Right renal pelvis (tissue), 4 donors: ENCODE measurements around the gene TIAM1. TPM values are rescaled to one million over a fixed set of nuclear protein-coding genes. Genes with fewer than 3 reads are reported as not detected.

Experiments
- DNase-seq, 4 donors: peaks; one replicate each; pipeline ENCODE4 v3.0.0-alpha.2; 2013; ENCODE audit warnings: low read depth in 4 of 4, low spot score in 3 of 4, missing footprints in 1 of 4
- polyA plus RNA-seq, 4 donors: library from polyadenylated mRNA; unstranded; fragments of 120-200 nt; gene quantifications; one replicate each; pipeline ENCODE4 v1.2.1, GENCODE V29; 2013; ENCODE audit not compliant: insufficient read length in 4 of 4

The TIAM1 gene
- polyA plus RNA-seq, 4 donors: 11.7 to 17.7 (median 15.2) TPM

DNA sequence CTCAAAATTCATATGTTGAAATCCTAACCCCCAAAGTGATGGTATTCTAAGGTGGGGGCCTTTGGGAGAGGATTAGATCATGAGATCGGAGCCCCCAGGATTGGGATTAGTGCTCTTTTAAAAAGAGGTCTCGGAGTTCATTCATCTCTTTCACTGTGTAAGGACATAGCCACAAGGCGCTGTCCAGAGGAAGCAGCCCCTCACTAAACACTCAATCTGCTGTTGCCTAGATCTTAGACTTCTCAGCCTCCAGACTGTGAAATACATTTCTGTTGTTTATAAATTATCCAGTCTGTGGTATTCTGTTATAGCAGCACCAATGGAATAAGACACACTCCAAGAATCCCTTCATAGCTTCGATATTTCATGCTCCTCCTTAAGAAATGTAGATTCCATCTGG is 12.4 kb upstream of the TIAM1 start:
- no peak for DNase-seq

GRCh38 chr21:31354604-31355443 is 10.8 kb upstream of the TIAM1 start:
- DNase-seq: no peak

DNA sequence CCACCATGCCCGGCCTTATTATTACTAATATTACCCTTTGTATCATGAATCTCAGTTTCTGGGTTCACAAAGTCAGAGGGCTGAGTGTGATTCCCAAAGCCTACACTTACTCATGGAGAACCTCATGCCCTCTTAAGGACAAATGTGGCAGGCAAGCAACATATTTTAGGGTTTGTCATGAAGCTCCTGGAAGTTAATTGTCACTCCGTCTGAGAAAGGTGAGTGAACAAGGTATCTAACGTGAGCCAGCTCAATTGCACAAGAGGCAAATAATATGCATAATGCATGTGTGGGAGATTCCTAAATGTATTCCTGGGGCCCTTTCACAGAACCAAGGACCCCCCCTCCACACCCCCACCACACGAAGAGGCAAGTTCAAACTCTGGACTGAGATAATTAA is 10.1 kb upstream of the TIAM1 start:
- no peak for DNase-seq

- no peak for DNase-seq
Observed at GRCh38 chr21:31352836-31353235, 8.8 kb upstream of the TIAM1 start.

- DNase-seq: no peak
Observed at GRCh38 chr21:31351960-31352359, 7.9 kb upstream of the TIAM1 start.

- no peak for DNase-seq
Observed at GRCh38 chr21:31351438-31351837, 7.4 kb upstream of the TIAM1 start.

DNA sequence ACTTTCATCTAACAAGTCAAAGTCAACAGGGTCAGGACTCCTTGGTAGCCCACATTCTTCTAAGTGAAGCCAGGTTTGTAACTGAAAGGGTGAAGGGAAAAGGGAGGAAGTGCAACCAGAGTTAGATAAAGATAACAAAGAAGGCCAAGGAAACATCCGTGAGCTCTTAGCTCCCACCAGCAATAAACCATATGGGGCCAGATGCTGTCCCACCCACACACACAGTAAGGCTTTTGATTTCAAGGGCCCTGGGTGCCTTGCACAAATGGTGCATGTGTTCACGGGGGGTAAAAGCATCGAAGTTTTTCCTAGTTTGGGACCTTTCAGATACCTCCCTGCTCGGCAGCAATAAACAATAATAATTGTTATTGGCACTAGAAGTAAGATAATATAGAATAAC is 5.1 kb upstream of the TIAM1 start:
- no peak for DNase-seq

DNA sequence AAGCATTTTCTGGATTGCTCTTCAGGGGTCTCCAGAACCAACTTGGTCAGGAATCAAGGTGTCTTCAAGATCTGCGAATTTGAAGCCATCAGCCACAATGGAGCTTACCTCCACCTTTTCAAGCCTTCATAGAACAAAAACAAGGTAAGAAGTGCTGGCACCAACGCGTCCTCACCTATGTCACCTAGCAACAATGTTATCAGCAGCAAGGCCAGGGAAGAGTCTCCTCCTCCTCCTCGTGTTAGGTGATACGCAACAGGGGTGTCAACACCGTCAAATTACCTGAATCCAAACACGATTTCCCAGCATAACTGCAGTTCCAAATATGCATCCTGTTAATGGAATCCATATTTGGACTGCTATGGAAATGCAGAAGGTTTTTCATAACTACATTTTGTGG is 4.1 kb upstream of the TIAM1 start:
- no peak for DNase-seq

- no peak for DNase-seq
Observed at GRCh38 chr21:31347435-31348032, 3.5 kb upstream of the TIAM1 start.

DNA sequence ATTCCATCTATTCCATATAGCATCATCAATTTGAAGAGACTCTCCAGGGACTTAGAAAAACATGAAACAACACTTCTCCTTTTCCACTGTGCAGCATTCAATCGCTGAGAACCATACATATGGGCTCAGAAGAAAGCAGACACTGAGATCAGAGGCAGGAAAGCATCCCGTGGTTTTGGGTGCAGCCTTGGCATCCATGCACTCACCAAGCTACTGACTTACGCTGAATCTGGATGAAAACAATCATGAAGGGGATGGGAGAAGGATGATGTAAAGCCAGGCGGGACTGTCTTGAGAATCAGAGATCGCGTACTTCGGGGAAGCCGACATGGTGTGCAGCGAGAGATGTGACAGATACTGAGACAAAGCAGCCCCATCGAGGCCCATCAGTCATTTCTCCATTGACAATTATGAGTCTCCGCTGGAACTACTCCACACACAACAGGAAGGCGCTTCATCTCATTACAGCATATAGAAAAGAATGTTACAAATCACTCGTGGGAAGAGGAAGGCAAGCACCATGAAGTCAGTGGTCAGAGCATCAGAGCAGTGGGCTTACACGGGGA is 2.3 kb upstream of the TIAM1 start:
- no peak for DNase-seq

DNA sequence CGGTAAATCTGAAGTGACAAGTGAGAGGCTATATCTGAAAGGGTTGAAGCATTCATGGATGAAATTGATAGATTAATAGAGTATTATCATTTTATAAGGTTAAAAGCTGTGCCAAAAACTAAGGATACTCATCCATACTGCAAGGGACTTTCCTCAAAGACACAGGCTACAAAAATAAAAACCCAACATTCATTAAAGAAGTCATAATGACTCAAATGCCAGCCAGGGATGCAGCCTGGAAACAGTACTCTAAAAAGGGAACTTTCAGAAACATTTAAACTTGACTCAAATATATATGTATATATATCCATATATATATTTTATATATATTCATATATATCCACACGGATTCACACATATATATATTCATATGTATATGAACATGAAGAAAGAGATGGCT is 1.1 kb upstream of the TIAM1 start:
- no peak for DNase-seq

- DNase-seq: no peak
Observed at GRCh38 chr21:31343030-31343510, 991 bp downstream of the TIAM1 start.

GRCh38 chr21:31342348-31342747 is 1.7 kb downstream of the TIAM1 start:
- no peak for DNase-seq

DNA sequence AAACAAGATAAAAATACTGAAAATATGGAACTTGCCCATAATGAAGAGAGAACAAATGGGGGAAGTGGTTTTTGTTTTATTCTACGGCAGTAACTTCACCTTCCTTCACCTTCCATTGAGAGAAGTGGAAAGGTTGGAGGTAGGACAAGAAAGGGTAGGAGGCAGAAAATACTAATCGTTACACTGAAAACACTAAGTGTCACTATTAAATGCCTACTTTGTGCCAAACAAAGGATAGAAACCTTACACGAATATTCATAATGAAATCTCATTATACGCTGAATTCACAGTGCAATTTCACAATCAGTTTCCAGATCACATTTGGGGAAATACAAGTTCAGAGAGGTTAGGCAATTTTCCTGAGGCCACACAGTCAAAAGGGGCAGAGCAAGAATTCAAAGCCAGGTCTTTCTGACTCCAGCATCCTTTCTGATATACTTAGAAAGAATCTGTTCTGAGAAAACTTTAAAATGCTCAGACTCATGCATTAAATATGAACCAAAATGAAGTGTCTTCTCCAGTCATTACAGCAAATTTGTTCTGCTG is 3.0 kb downstream of the TIAM1 start:
- no peak for DNase-seq

DNA sequence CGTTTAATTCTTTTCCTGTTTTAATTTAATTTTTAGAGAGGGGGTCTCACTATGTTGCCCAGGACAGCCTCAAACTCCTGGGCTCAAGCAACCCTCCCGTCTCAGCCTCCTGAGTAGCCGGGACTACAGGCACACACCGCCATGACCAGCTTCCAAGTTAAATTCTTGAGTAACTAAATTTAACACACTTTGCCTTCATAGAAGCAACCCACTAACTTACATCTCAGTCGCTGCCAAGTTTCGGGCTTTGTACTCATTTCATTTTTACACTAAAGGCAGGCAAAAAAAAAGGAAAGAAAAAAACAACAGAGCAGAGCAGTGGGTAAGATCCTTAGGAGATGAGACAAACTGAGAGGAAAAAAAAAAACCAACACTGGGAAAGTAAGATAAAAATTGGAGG is 3.5 kb downstream of the TIAM1 start:
- no peak for DNase-seq

GRCh38 chr21:31339721-31340120 is 4.3 kb downstream of the TIAM1 start:
- no peak for DNase-seq

- DNase-seq: no peak
Observed at GRCh38 chr21:31338908-31339368, 5.1 kb downstream of the TIAM1 start.

- peak in 1 of 4 donors; percentile 9 for DNase-seq
Observed at GRCh38 chr21:31337996-31338907, 5.8 kb downstream of the TIAM1 start.

DNA sequence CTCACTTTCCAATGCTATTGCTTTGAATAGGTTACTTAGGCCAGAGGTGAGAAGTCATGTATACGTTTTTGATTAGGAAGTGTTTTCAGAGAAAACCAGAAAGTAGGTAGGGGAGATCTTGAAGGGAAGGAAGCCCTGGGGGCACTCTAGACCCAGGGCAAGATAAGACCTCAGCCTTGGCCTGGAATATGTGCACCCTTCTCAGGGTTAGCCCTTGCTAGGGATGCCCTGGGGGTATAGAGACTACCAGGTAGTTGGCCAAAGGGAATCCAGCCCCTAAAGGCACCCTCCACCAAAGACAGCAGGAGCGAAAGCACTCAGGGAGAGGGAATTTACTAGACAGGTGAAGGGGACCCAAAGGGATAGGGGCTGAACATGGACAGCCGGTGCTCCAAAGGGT is 7.0 kb downstream of the TIAM1 start:
- no peak for DNase-seq

GRCh38 chr21:31336739-31337040 is 7.4 kb downstream of the TIAM1 start:
- DNase-seq: no peak
